GM11168 (cell line): ENCODE measurements around the gene PSME3IP1.
"Not testable (repeated sequence)": the region's sequence is repeated elsewhere in the genome, so short reads cannot be mapped to it uniquely, and the experiment has no call there.

Experiments
- in situ Hi-C: fragments of 300-500 bp; cut with MboI; formaldehyde crosslinking; loops from one replicate; pipeline ENCODE4 v1.12.0; 2022; ENCODE audit warnings: low sequenced_read_pairs; ENCODE audit not compliant: unreplicated experiment

The PSME3IP1 gene

GRCh38 chr16:57128771-57129389 is 57.0 kb downstream of the PSME3IP1 start:
- in situ Hi-C loops, result no loop called here

- in situ Hi-C loops, result no loop called here
Observed at GRCh38 chr16:57127836-57128235, 58.0 kb downstream of the PSME3IP1 start.

- in situ Hi-C loops, result no loop called here
Observed at GRCh38 chr16:57127037-57127763, 58.6 kb downstream of the PSME3IP1 start.

- in situ Hi-C loops, result no loop called here
Observed at GRCh38 chr16:57126411-57126810, 59.4 kb downstream of the PSME3IP1 start.

- in situ Hi-C loops, result no loop called here
Observed at GRCh38 chr16:57125969-57126368, 59.9 kb downstream of the PSME3IP1 start.

GRCh38 chr16:57125376-57125775 is 60.5 kb downstream of the PSME3IP1 start:
- in situ Hi-C loops, result no loop called here

GRCh38 chr16:57123974-57124674 is 61.7 kb downstream of the PSME3IP1 start:
- in situ Hi-C loops, result no loop called here

GRCh38 chr16:57123216-57123973 is 62.4 kb downstream of the PSME3IP1 start:
- in situ Hi-C loops, result no loop called here

- in situ Hi-C loops, result no loop called here
Observed at GRCh38 chr16:57118461-57119084, 67.3 kb downstream of the PSME3IP1 start.

- in situ Hi-C loops, result no loop called here
Observed at GRCh38 chr16:57115514-57116182, 70.2 kb downstream of the PSME3IP1 start.

- in situ Hi-C loops, result no loop called here
Observed at GRCh38 chr16:57115168-57115513, 70.7 kb downstream of the PSME3IP1 start.

- in situ Hi-C loops, result no loop called here
Observed at GRCh38 chr16:57113664-57114063, 72.2 kb downstream of the PSME3IP1 start.

GRCh38 chr16:57113042-57113453 is 72.8 kb downstream of the PSME3IP1 start:
- in situ Hi-C loops, result no loop called here

- in situ Hi-C loops, result no loop called here
Observed at GRCh38 chr16:57112403-57113041, 73.3 kb downstream of the PSME3IP1 start.

GRCh38 chr16:57111420-57111819 is 74.4 kb downstream of the PSME3IP1 start:
- in situ Hi-C loops, result no loop called here

- in situ Hi-C loops, result no loop called here
Observed at GRCh38 chr16:57110937-57111336, 74.9 kb downstream of the PSME3IP1 start.

- in situ Hi-C loops, result not testable (repeated sequence)
Observed at GRCh38 chr16:57109259-57110105, 76.4 kb downstream of the PSME3IP1 start.

- in situ Hi-C loops, result no loop called here
Observed at GRCh38 chr16:57108432-57108831, 77.4 kb downstream of the PSME3IP1 start.
